ENCODE data around the gene MCL1. TPM values are rescaled to one million over a fixed set of nuclear protein-coding genes. Genes with fewer than 3 reads are reported as not detected.

The MCL1 gene
- total and polyA plus RNA-seq, 2 experiments from 2014 or later: 55.3 to 244 TPM

- H3K27ac ChIP-seq (ENCODE audit: low read depth): no peak overlapping the region
- no peaks in the 10 kb centered on the region for H3K27me3 Mint-ChIP-seq (ENCODE audit: insufficient read depth, low read depth, poor library complexity)
- H3K4me1 ChIP-seq (ENCODE audit: insufficient read depth): 0 out of 2 replicates have a peak, but pooled peaks cover 2% of the 10 kb centered on the region
- H3K4me1 Mint-ChIP-seq: peaks cover 7% of the 10 kb centered on the region
- ATAC-seq (no peak), DNase-seq (ENCODE audit: low spot score) (no peak)
- H3K79me2 ChIP-seq (replicated peaks; ENCODE audit: insufficient read depth): no peaks in the 10 kb centered on the region
- peaks cover 7% of the 10 kb centered on the region; the same call in 1 of the 2 replicates for H3F3A ChIP-seq (replicated peaks; ENCODE audit: low read depth)
- H3K27me3 ChIP-seq (ENCODE audit: insufficient read depth): no peaks in the 10 kb centered on the region
- no peaks in the 10 kb centered on the region for H3K9me2 ChIP-seq (ENCODE audit: insufficient read depth)
- no peak overlapping the region for H3K4me3 Mint-ChIP-seq
- no peak overlapping the region for H3K4me3 ChIP-seq
- H3K36me3 Mint-ChIP-seq (ENCODE audit: low read depth): no peaks in the 10 kb centered on the region
- H4K20me1 ChIP-seq (replicated peaks; ENCODE audit: insufficient read depth): no peaks in the 10 kb centered on the region
- H3K9me3 Mint-ChIP-seq: no peaks in the 10 kb centered on the region
- no peak overlapping the region for H3K27ac Mint-ChIP-seq
- no peaks in the 10 kb centered on the region for H3K36me3 ChIP-seq (ENCODE audit: insufficient read depth)
- TF ChIP-seq STAT1 (IDR thresholded peaks at IDR 0.05; ENCODE audit: unreplicated experiment) (no peak), ETS1 (IDR thresholded peaks at IDR 0.05) (no peak), REST (IDR thresholded peaks at IDR 0.05; ENCODE audit: unreplicated experiment) (no peak), ZNF331 (CRISPR knock-in tag; IDR thresholded peaks at IDR 0.05; ENCODE audit: low read depth) (no peak), EZH2 (IDR thresholded peaks at IDR 0.05; ENCODE audit: low read depth, unreplicated experiment) (no peak), CREB1 (CRISPR knock-in tag; IDR thresholded peaks at IDR 0.05; ENCODE audit: low read depth) (no peak), POLR2AphosphoS5 (IDR thresholded peaks at IDR 0.05; ENCODE audit: low read depth) (no peak)
- no peak overlapping the region; the same call in 1 of the 2 replicates for H2AFZ ChIP-seq
- H3K4me2 ChIP-seq: no peak overlapping the region
These were observed 48.8 kb downstream of the MCL1 start for GRCh38 chr1:150530491-150531159.

- no peaks in the 10 kb centered on the region for H4K20me1 ChIP-seq (replicated peaks; ENCODE audit: insufficient read depth)
- no peak overlapping the region for H3K27ac ChIP-seq (ENCODE audit: low read depth)
- H3K36me3 ChIP-seq (ENCODE audit: insufficient read depth): no peaks in the 10 kb centered on the region
- no peak overlapping the region for H3K4me3 Mint-ChIP-seq
- H3K4me1 Mint-ChIP-seq: peaks cover 7% of the 10 kb centered on the region
- H3K27ac Mint-ChIP-seq: no peak overlapping the region
- H3K4me2 ChIP-seq: no peak overlapping the region
- H2AFZ ChIP-seq: no peak overlapping the region
- H3K4me3 ChIP-seq: no peak overlapping the region
- DNase-seq (ENCODE audit: low spot score): no peak
- no peaks in the 10 kb centered on the region for H3K27me3 Mint-ChIP-seq (ENCODE audit: insufficient read depth, low read depth, poor library complexity)
- H3K4me1 ChIP-seq (ENCODE audit: insufficient read depth): 0 out of 2 replicates have a peak, but pooled peaks cover 2% of the 10 kb centered on the region
- no peaks in the 10 kb centered on the region for H3K9me3 Mint-ChIP-seq
- H3K36me3 Mint-ChIP-seq (ENCODE audit: low read depth): no peaks in the 10 kb centered on the region
- no peak for ATAC-seq
- H3K79me2 ChIP-seq (replicated peaks; ENCODE audit: insufficient read depth): no peaks in the 10 kb centered on the region
- peaks cover 7% of the 10 kb centered on the region; the same call in 1 of the 2 replicates for H3F3A ChIP-seq (replicated peaks; ENCODE audit: low read depth)
- H3K27me3 ChIP-seq (ENCODE audit: insufficient read depth): no peaks in the 10 kb centered on the region
- H3K9me2 ChIP-seq (ENCODE audit: insufficient read depth): no peaks in the 10 kb centered on the region
- TF ChIP-seq EZH2 (IDR thresholded peaks at IDR 0.05; ENCODE audit: low read depth, unreplicated experiment) (no peak), JUNB (IDR thresholded peaks at IDR 0.05; ENCODE audit: unreplicated experiment) (no peak), EZH2phosphoT487 (IDR thresholded peaks at IDR 0.05; ENCODE audit: unreplicated experiment) (no peak), POLR2AphosphoS5 (IDR thresholded peaks at IDR 0.05; ENCODE audit: low read depth) (no peak), STAT1 (IDR thresholded peaks at IDR 0.05; ENCODE audit: unreplicated experiment) (no peak), ZNF462 (CRISPR knock-in tag; IDR thresholded peaks at IDR 0.05) (no peak)
These were observed 50.4 kb downstream of the MCL1 start for GRCh38 chr1:150529017-150529416.

All from GM23338 (cell line).